Panc1 (cell line): ENCODE results near the gene UNC119B. TPM values are rescaled to one million over a fixed set of nuclear protein-coding genes. Genes with fewer than 3 reads are reported as not detected.

Experiments
- ATAC-seq: fragments of 200-7000 bp; cut with Tn5 transposase; 2 replicates; pipeline ENCODE4 v1.9.1; 2020; ENCODE audit warnings: mild to moderate bottlenecking, moderate library complexity
- BruUV-seq: library from RNA; stranded (reverse); fragments of 400-500 nt; replicated peaks from 2 replicates; lab custom pipeline; 2021; lab: Mats Ljungman, UMichigan
- CTCF ChIA-PET: fragments of 300-600 bp; sonication (Branson Sonifier 250); formaldehyde crosslinking; loops from one replicate; lab custom pipeline; 2022; ENCODE audit warnings: antibody characterized with exemption; lab: Charles Lee
- POLR2A ChIA-PET: fragments of 300-600 bp; sonication (Branson Sonifier 250); formaldehyde crosslinking; loops from one replicate; lab custom pipeline; 2022; ENCODE audit warnings: antibody characterized with exemption; lab: Charles Lee
- DNase-seq: peaks from one replicate; pipeline ENCODE4 v3.0.0-alpha.2; 2010; ENCODE audit warnings: low read depth, low spot score
- H3K27ac ChIP-seq: 2 replicates; pipeline ENCODE4 v1.5.1; 2011; ENCODE audit warnings: mild to moderate bottlenecking, low read length, inconsistent platforms
- H3K27me3 ChIP-seq: fragments of 200-500 bp; sonication (Bioruptor generic); 2 replicates; pipeline ENCODE4 v1.6.0; 2014; ENCODE audit warnings: low read length, inconsistent platforms; ENCODE audit not compliant: control insufficient read depth, insufficient read depth
- H3K36me3 ChIP-seq: fragments of 200-500 bp; sonication (Bioruptor generic); 2 replicates; pipeline ENCODE4 v1.5.1; 2014; ENCODE audit warnings: inconsistent platforms, mild to moderate bottlenecking, low read length, moderate library complexity; ENCODE audit not compliant: control insufficient read depth, insufficient read depth
- H3K4me1 ChIP-seq: 2 replicates; pipeline ENCODE4 v1.5.1; 2011; ENCODE audit warnings: inconsistent platforms, mild to moderate bottlenecking, low read length, moderate library complexity; ENCODE audit not compliant: control insufficient read depth, insufficient read depth
- H3K4me3 ChIP-seq, 2 experiments: 2 replicates each; pipeline ENCODE4 v1.5.1; 2011 to 2012; ENCODE audit warnings: low read depth in 2 of 2, low read length in 2 of 2, mild to moderate bottlenecking in 2 of 2, inconsistent platforms in 1 of 2, moderate library complexity in 1 of 2
- H3K9me3 ChIP-seq: fragments of 200-500 bp; sonication (Bioruptor generic); 2 replicates; pipeline ENCODE4 v1.5.1; 2014; ENCODE audit warnings: low read depth, mild to moderate bottlenecking, inconsistent platforms, low read length, moderate library complexity; ENCODE audit not compliant: control insufficient read depth, insufficient read depth
- CTCF ChIP-seq: fragments of 450-650 bp; IDR thresholded peaks from 2 replicates; pipeline ENCODE4 v1.5.1; 2017; ENCODE audit warnings: mild to moderate bottlenecking
- POLR2AphosphoS5 ChIP-seq: IDR thresholded peaks from 2 replicates; pipeline ENCODE4 v1.6.1; 2012; ENCODE audit warnings: mild to moderate bottlenecking, low read depth, low read length, moderate library complexity
- SIN3A ChIP-seq: IDR thresholded peaks from 2 replicates; pipeline ENCODE4 v1.6.1; 2012; ENCODE audit warnings: low read depth, mild to moderate bottlenecking, low read length, moderate library complexity, borderline replicate concordance; ENCODE audit not compliant: insufficient read depth
- TCF7L2 ChIP-seq: IDR thresholded peaks from 2 replicates; pipeline ENCODE4 v1.6.1; 2011; ENCODE audit warnings: mild to moderate bottlenecking, low read depth, low read length, inconsistent platforms
- in situ Hi-C: cut with HindIII; loops from 2 replicates; pipeline ENCODE4 v1.10.0; 2016; ENCODE audit warnings: low sequenced_read_pairs, low pct_unique_long_range_greater_than_20kb
- intact Hi-C: fragments of 100-400 bp; cut with micrococcal nuclease; formaldehyde crosslinking; loops from one replicate; pipeline ENCODE4 v1.10.0; 2022; ENCODE audit not compliant: unreplicated experiment
- total RNA-seq: library from RNA; stranded (reverse); gene quantifications from one replicate; pipeline ENCODE4 v1.2.1, GENCODE V29; 2021; ENCODE audit not compliant: unreplicated experiment
- TF ChIP-seq, protein P1 (sequence below), 2 experiments: IDR thresholded peaks; 2 replicates each; pipeline ENCODE4 v1.6.1; 2011 to 2012; ENCODE audit warnings: low read depth in 2 of 2, control low read depth in 1 of 2, low read length in 1 of 2, mild to moderate bottlenecking in 1 of 2, moderate library complexity in 1 of 2; ENCODE audit not compliant: insufficient read depth in 1 of 2

Gene UNC119B
- total RNA-seq, 1 experiment from 2014 or later = 26.0 TPM

GRCh38 chr12:120719496-120720233 is 9.4 kb downstream of the UNC119B start:
- Histone ChIP-seq H3K4me3 (no peak overlapping the region), H3K27ac (no peak overlapping the region), H3K27me3 (no peaks in the 10 kb centered on the region), H3K4me1 (no peaks in the 10 kb centered on the region), H3K9me3 (no peaks in the 10 kb centered on the region), H3K36me3 (peaks cover 18% of the 10 kb centered on the region)
- intact Hi-C loops (no loop called here), in situ Hi-C loops (no loop called here)
- BruUV-seq = no TSS peak
- no peak for ATAC-seq
- TF ChIP-seq SIN3A = no peak
- ChIA-PET CTCF (no interaction called here), POLR2A (no interaction called here)
- no peak for DNase-seq

- no peak for DNase-seq
- H3K27ac ChIP-seq = no peak overlapping the region
Measured at GRCh38 chr12:120720234-120720986, 10.2 kb downstream of the UNC119B start.

More at GRCh38 chr12:120720234-120720986, 10.2 kb downstream of the UNC119B start:
- no TSS peak for BruUV-seq
- ATAC-seq = no peak
- in situ Hi-C loops (no loop called here), intact Hi-C loops (no loop called here)
- peaks cover 17% of the 10 kb centered on the region for H3K36me3 ChIP-seq
- peaks cover 5% of the 10 kb centered on the region for H3K4me1 ChIP-seq
- ChIA-PET POLR2A (interaction anchor here (0.6 kb wide), 1 partner anchor 38 kb away, joined by 7 read pairs; no protein-coding TSS in a partner anchor), CTCF (interaction anchor here (0.6 to 0.9 kb wide), 4 partner anchors 60 to 947 kb away, joined by 3 to 7 read pairs (median 3); no protein-coding TSS in a partner anchor)
- H3K4me3 ChIP-seq = no peak overlapping the region
- H3K9me3 ChIP-seq = no peaks in the 10 kb centered on the region
- H3K27me3 ChIP-seq = no peaks in the 10 kb centered on the region
- TF ChIP-seq, protein P1, sequence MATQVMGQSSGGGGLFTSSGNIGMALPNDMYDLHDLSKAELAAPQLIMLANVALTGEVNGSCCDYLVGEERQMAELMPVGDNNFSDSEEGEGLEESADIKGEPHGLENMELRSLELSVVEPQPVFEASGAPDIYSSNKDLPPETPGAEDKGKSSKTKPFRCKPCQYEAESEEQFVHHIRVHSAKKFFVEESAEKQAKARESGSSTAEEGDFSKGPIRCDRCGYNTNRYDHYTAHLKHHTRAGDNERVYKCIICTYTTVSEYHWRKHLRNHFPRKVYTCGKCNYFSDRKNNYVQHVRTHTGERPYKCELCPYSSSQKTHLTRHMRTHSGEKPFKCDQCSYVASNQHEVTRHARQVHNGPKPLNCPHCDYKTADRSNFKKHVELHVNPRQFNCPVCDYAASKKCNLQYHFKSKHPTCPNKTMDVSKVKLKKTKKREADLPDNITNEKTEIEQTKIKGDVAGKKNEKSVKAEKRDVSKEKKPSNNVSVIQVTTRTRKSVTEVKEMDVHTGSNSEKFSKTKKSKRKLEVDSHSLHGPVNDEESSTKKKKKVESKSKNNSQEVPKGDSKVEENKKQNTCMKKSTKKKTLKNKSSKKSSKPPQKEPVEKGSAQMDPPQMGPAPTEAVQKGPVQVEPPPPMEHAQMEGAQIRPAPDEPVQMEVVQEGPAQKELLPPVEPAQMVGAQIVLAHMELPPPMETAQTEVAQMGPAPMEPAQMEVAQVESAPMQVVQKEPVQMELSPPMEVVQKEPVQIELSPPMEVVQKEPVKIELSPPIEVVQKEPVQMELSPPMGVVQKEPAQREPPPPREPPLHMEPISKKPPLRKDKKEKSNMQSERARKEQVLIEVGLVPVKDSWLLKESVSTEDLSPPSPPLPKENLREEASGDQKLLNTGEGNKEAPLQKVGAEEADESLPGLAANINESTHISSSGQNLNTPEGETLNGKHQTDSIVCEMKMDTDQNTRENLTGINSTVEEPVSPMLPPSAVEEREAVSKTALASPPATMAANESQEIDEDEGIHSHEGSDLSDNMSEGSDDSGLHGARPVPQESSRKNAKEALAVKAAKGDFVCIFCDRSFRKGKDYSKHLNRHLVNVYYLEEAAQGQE (IDR thresholded peaks at IDR 0.05; ENCODE audit: insufficient read depth in 1 of 2, low read depth in 2 of 2, low read length in 1 of 2) = no peak
- no peak for TF ChIP-seq SIN3A
- TF ChIP-seq POLR2AphosphoS5 = no peak
- TF ChIP-seq CTCF = no peak
- TF ChIP-seq TCF7L2 = no peak
